Mesenchymal stem cell (in vitro differentiated cells and primary cell): ENCODE data around the gene TTC21B.

Experiments
- DNase-seq: peaks from one replicate; pipeline ENCODE4 v3.0.0-alpha.2; 2013
- H2AFZ ChIP-seq: one replicate; pipeline ENCODE4 v1.6.1; 2013; ENCODE audit warnings: low read depth, mild to moderate bottlenecking, control low read depth, inconsistent platforms, low read length, moderate library complexity
- H2AK5ac ChIP-seq: 2 replicates; pipeline ENCODE4 v1.6.1; 2013; ENCODE audit warnings: low read length, moderate library complexity, mild to moderate bottlenecking, inconsistent platforms; ENCODE audit not compliant: severe bottlenecking
- H2BK120ac ChIP-seq: one replicate; pipeline ENCODE4 v1.6.1; 2013; ENCODE audit warnings: low read depth, mild to moderate bottlenecking, inconsistent platforms, low read length, moderate library complexity
- H2BK12ac ChIP-seq, 2 experiments: one replicate each; pipeline ENCODE4 v1.6.1; 2013; ENCODE audit warnings: inconsistent platforms in 2 of 2, low read length in 2 of 2, mild to moderate bottlenecking in 2 of 2, moderate library complexity in 2 of 2, control low read depth in 1 of 2
- H2BK15ac ChIP-seq: one replicate; pipeline ENCODE4 v1.6.1; 2013; ENCODE audit warnings: mild to moderate bottlenecking, low read depth, inconsistent platforms; ENCODE audit not compliant: poor library complexity, severe bottlenecking
- H2BK5ac ChIP-seq: 2 replicates; pipeline ENCODE4 v1.6.1; 2013; ENCODE audit warnings: low read depth, mild to moderate bottlenecking, low read length, control low read depth, inconsistent platforms; ENCODE audit not compliant: poor library complexity, severe bottlenecking
- H3K14ac ChIP-seq, 2 experiments: one replicate each; pipeline ENCODE4 v1.6.1; 2013; ENCODE audit warnings: inconsistent platforms in 2 of 2, low read length in 2 of 2, control low read depth in 1 of 2, mild to moderate bottlenecking in 1 of 2, moderate library complexity in 1 of 2
- H3K18ac ChIP-seq, 2 experiments: one replicate each; pipeline ENCODE4 v1.6.1; 2013; ENCODE audit warnings: inconsistent platforms in 2 of 2, low read length in 2 of 2, control low read depth in 1 of 2, low read depth in 1 of 2, mild to moderate bottlenecking in 1 of 2
- H3K23ac ChIP-seq, 2 experiments: one replicate each; pipeline ENCODE4 v1.6.1; 2013; ENCODE audit warnings: inconsistent platforms in 2 of 2, low read length in 2 of 2, mild to moderate bottlenecking in 2 of 2, moderate library complexity in 2 of 2, control low read depth in 1 of 2
- H3K27ac ChIP-seq: 2 replicates; pipeline ENCODE4 v1.5.1; 2013; ENCODE audit warnings: mild to moderate bottlenecking, moderate library complexity, low read length, control low read depth, inconsistent platforms; ENCODE audit not compliant: poor library complexity, severe bottlenecking
- H3K27me3 ChIP-seq, 2 experiments: 2 replicates each; pipeline versions ENCODE4 v1.6.1 to v1.7.0; 2013; ENCODE audit warnings: low read length in 2 of 2, mild to moderate bottlenecking in 2 of 2, moderate library complexity in 2 of 2, control low read depth in 1 of 2, inconsistent platforms in 1 of 2; ENCODE audit not compliant: control insufficient read depth in 1 of 2, insufficient read depth in 1 of 2
- H3K36me3 ChIP-seq, 2 experiments: 2 replicates each; pipeline versions ENCODE4 v1.6.1 to v1.7.0; 2013; ENCODE audit warnings: low read length in 2 of 2, control low read depth in 1 of 2, inconsistent platforms in 1 of 2, low read depth in 1 of 2, mild to moderate bottlenecking in 1 of 2; ENCODE audit not compliant: insufficient read depth in 2 of 2, control insufficient read depth in 1 of 2
- H3K4ac ChIP-seq, 2 experiments: one replicate each; pipeline ENCODE4 v1.6.1; 2013; ENCODE audit warnings: inconsistent platforms in 2 of 2, low read length in 2 of 2, mild to moderate bottlenecking in 2 of 2, moderate library complexity in 2 of 2, control low read depth in 1 of 2, low read depth in 1 of 2
- H3K4me1 ChIP-seq: 2 replicates; pipeline ENCODE4 v1.6.1; 2013; ENCODE audit warnings: low read depth, low read length, control low read depth; ENCODE audit not compliant: control insufficient read depth, insufficient read depth
- H3K4me2 ChIP-seq: 2 replicates; pipeline ENCODE4 v1.6.1; 2013; ENCODE audit warnings: low read length, mild to moderate bottlenecking, inconsistent platforms; ENCODE audit not compliant: poor library complexity, severe bottlenecking
- H3K4me3 ChIP-seq, 2 experiments: 2 replicates each; pipeline versions ENCODE4 v1.5.1 to v1.7.0; 2013; ENCODE audit warnings: low read length in 2 of 2, mild to moderate bottlenecking in 2 of 2, control low read depth in 1 of 2, low read depth in 1 of 2; ENCODE audit not compliant: insufficient read depth in 1 of 2
- H3K79me1 ChIP-seq: replicated peaks from 2 replicates; pipeline ENCODE4 v1.6.1; 2013; ENCODE audit warnings: mild to moderate bottlenecking, control low read depth, low read length, inconsistent platforms; ENCODE audit not compliant: poor library complexity, severe bottlenecking
- H3K9ac ChIP-seq: 2 replicates; pipeline ENCODE4 v1.7.0; 2013; ENCODE audit warnings: mild to moderate bottlenecking, low read length, moderate library complexity
- H3K9me3 ChIP-seq: 2 replicates; pipeline ENCODE4 v1.7.0; 2013; ENCODE audit warnings: mild to moderate bottlenecking, low read length; ENCODE audit not compliant: control insufficient read depth
- H4K8ac ChIP-seq: one replicate; pipeline ENCODE4 v1.6.1; 2013; ENCODE audit warnings: inconsistent platforms, mild to moderate bottlenecking, low read length, moderate library complexity
- H4K91ac ChIP-seq: one replicate; pipeline ENCODE4 v1.6.1; 2013; ENCODE audit warnings: mild to moderate bottlenecking, low read length, inconsistent platforms
- WGBS: methylation state at CpG from one replicate; pipeline ENCODE4 v1.1.7; 2013; ENCODE audit warnings: mixed read lengths; 5-methylcytosine and 5-hydroxymethylcytosine counted together

The TTC21B gene

DNA sequence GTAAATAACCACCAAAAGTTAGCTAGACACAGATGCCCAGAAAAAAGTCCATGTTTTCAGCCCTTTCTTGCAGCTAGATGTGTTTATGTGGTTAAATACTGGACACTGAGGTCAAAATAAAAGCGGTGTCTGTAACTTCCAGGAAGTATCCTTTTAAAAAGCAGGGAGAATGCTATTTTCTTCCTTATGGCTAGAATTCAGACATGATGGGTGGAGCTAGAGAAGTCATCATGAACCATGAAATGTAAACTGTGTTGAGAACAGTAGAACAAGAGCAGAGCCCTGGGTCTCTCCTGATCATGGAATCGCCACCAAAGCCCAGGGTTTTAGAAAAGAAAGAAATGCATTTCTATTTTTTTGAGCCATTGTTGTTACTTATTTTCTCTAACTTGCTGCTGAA, 118.2 kb downstream of the TTC21B start:
- no peak overlapping the region for H3K4me2 ChIP-seq
- 90% methylated on average over 2 of the region's 2 CpGs for WGBS
- no peak overlapping the region for H3K18ac ChIP-seq
- H3K79me1 ChIP-seq, result no peaks in the 10 kb centered on the region
- no peak overlapping the region for H3K14ac ChIP-seq
- no peak overlapping the region for H3K4ac ChIP-seq
- no peak overlapping the region for H3K23ac ChIP-seq
- no peak overlapping the region for H2AK5ac ChIP-seq
- H3K4me3 ChIP-seq, result no peak overlapping the region
- no peak overlapping the region for H3K27ac ChIP-seq
- no peak overlapping the region for H4K91ac ChIP-seq
- H2BK120ac ChIP-seq, result no peak overlapping the region
- no peaks in the 10 kb centered on the region for H3K27me3 ChIP-seq
- no peaks in the 10 kb centered on the region for H3K9me3 ChIP-seq
- H3K4me1 ChIP-seq, result peaks cover 2% of the 10 kb centered on the region
- no peak overlapping the region for H3K9ac ChIP-seq
- no peak overlapping the region for H2BK12ac ChIP-seq
- no peaks in the 10 kb centered on the region for H3K36me3 ChIP-seq
- DNase-seq, result no peak
- H4K8ac ChIP-seq, result no peak overlapping the region
- no peak overlapping the region for H2BK15ac ChIP-seq
- H2AFZ ChIP-seq, result no peak overlapping the region
- H2BK5ac ChIP-seq, result no peak overlapping the region

DNA sequence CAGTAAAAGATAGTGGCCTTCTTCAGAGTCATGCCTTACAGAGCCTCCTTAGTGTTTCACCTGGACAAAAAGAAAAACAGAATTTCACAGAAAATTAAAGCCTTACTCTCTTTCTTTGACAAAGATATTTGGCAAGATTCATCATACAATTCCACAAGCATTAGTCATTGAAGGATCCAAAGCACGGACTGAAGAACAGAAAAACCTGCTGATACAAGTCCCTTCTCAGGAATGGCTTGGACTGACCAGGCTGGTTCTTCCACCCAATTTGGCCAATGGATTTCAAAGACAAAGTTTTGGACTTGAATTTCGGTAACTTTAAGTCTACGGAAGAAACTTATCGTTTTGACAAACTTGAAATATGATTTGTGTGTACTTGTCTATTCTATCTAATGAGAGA, 120.4 kb downstream of the TTC21B start:
- Histone ChIP-seq H3K36me3 (no peaks in the 10 kb centered on the region), H3K14ac (no peak overlapping the region), H2BK12ac (no peak overlapping the region), H3K79me1 (no peaks in the 10 kb centered on the region), H2AFZ (no peak overlapping the region), H3K27ac (peak overlapping the region; percentile 18), H2AK5ac (no peak overlapping the region), H3K4me3 (no peak overlapping the region), H3K9ac (no peak overlapping the region), H4K8ac (no peak overlapping the region), H3K4me2 (no peak overlapping the region), H3K23ac (no peak overlapping the region), H3K4ac (no peak overlapping the region), H3K9me3 (no peaks in the 10 kb centered on the region), H2BK5ac (no peak overlapping the region), H3K18ac (no peak overlapping the region), H3K4me1 (peaks cover 2% of the 10 kb centered on the region), H4K91ac (no peak overlapping the region), H3K27me3 (no peaks in the 10 kb centered on the region), H2BK15ac (no peak overlapping the region), H2BK120ac (no peak overlapping the region)
- DNase-seq, result peak; percentile 41
- 70% methylated on average over 4 of the region's 4 CpGs for WGBS

DNA sequence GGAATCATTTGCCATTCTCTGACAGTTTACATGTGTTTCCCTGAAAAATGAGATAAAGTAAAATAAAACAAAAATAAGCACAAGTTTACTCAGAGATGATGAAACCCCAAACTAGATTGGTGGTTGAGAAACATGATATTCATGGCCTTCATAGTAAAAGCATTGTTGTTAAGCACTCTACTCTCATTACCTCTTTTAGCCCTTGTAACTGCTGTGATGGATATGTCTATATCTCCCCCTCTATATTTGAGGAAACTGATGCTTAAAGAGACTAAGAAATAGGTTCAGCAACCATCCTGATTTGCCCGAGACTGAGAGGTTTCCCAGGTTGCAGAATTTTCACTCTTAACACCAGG, 125.7 kb downstream of the TTC21B start:
- H3K36me3 ChIP-seq, result no peaks in the 10 kb centered on the region
- 71% methylated on average over 1 of the region's 1 CpG for WGBS
- no peak overlapping the region for H4K8ac ChIP-seq
- H2BK5ac ChIP-seq, result no peak overlapping the region
- H3K27me3 ChIP-seq, result no peaks in the 10 kb centered on the region
- no peak overlapping the region for H3K4me2 ChIP-seq
- no peak overlapping the region for H3K23ac ChIP-seq
- DNase-seq, result no peak
- H3K27ac ChIP-seq, result no peak overlapping the region
- H2AK5ac ChIP-seq, result no peak overlapping the region
- no peak overlapping the region for H3K18ac ChIP-seq
- no peak overlapping the region for H3K4ac ChIP-seq
- no peaks in the 10 kb centered on the region for H3K4me1 ChIP-seq
- no peak overlapping the region for H2BK15ac ChIP-seq
- H2BK12ac ChIP-seq, result no peak overlapping the region
- no peak overlapping the region for H3K9ac ChIP-seq
- no peaks in the 10 kb centered on the region for H3K79me1 ChIP-seq
- H2AFZ ChIP-seq, result no peak overlapping the region
- H2BK120ac ChIP-seq, result no peak overlapping the region
- H4K91ac ChIP-seq, result no peak overlapping the region
- no peak overlapping the region for H3K4me3 ChIP-seq
- no peaks in the 10 kb centered on the region for H3K9me3 ChIP-seq
- no peak overlapping the region for H3K14ac ChIP-seq

DNA sequence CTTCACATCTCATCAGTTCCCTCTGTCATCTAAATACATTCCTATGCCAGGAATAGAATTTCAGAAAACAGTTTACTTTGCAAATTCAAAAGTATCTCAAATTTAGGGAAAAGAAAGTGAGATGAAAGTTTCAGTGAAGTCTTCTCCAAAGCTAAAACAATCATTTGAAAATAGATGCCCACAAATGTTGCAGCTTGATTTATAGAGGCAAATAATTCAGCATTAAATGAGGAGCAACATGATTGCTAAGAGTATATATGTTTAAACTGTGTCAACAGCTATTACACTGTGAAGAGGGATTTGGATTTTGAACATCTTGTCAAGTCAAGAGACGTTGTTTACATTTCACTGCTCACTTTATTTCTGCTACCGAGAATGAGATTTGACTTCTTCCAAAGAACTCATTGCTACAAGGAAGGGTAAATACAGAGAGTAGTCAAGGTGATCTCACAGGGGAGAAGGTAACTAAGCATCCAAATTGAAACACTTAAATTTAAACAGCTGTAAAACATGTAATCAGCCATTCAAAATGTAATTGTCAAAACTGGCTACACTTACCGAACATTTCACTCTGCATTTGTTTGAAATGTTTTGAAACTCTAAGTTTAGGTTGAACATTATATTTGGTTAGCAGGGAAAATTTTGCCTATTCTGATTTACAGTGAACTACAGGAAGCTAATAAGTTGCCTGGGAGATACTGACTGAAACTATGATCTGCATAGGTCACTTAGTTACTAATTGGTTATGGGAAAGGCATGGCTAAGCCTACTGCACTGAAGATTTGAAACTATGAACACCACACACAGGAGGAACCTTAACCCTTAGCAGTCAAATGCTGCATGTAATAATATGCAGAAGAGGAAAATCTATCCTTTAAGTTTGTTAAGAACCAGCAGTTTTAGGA, 126.3 kb downstream of the TTC21B start:
- Histone ChIP-seq H4K8ac (no peak overlapping the region), H3K4me2 (no peak overlapping the region), H2BK5ac (no peak overlapping the region), H3K79me1 (no peaks in the 10 kb centered on the region), H3K36me3 (no peaks in the 10 kb centered on the region), H3K27me3 (no peaks in the 10 kb centered on the region), H3K4me1 (no peaks in the 10 kb centered on the region), H2BK15ac (no peak overlapping the region), H2BK120ac (no peak overlapping the region), H3K4me3 (no peak overlapping the region), H3K9ac (no peak overlapping the region), H3K18ac (no peak overlapping the region), H3K27ac (no peak overlapping the region), H2BK12ac (no peak overlapping the region), H3K4ac (no peak overlapping the region), H3K23ac (no peak overlapping the region), H2AK5ac (no peak overlapping the region), H4K91ac (no peak overlapping the region), H3K14ac (no peak overlapping the region), H2AFZ (no peak overlapping the region), H3K9me3 (no peaks in the 10 kb centered on the region)
- WGBS, result 78% methylated on average over 3 of the region's 3 CpGs
- DNase-seq, result no peak
